ENCODE measurements around the gene MAP2K5.

DNA sequence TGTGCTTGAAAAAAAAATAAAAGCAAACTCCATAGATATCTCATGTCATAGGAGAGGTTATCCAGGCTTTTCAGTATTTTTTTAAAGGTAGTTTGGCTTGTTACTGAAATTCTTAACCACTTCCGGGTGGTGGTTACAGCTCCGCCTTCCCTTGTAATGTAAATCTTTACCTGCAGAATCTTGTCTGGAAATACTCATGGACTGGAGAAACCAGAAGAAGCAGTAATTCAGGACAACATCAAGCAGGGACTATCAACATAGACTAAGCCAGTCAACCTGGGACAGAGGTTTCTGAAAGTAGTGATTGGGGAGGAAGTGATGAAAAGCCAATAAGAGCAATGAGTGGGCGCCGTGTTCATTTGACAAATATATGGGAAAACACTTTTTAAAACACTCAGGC lies 203.9 kb downstream of the MAP2K5 start:
- TF ChIP-seq, protein P1, sequence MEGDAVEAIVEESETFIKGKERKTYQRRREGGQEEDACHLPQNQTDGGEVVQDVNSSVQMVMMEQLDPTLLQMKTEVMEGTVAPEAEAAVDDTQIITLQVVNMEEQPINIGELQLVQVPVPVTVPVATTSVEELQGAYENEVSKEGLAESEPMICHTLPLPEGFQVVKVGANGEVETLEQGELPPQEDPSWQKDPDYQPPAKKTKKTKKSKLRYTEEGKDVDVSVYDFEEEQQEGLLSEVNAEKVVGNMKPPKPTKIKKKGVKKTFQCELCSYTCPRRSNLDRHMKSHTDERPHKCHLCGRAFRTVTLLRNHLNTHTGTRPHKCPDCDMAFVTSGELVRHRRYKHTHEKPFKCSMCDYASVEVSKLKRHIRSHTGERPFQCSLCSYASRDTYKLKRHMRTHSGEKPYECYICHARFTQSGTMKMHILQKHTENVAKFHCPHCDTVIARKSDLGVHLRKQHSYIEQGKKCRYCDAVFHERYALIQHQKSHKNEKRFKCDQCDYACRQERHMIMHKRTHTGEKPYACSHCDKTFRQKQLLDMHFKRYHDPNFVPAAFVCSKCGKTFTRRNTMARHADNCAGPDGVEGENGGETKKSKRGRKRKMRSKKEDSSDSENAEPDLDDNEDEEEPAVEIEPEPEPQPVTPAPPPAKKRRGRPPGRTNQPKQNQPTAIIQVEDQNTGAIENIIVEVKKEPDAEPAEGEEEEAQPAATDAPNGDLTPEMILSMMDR (conservative IDR thresholded peaks at IDR 0.05; ENCODE audit: low read length), result no peak
- TF ChIP-seq EZH2phosphoT487 (IDR thresholded peaks at IDR 0.05; ENCODE audit: borderline replicate concordance), result no peak
